Erythroblast (primary cell): ENCODE results near the gene TMEM209.

Experiments used
- DNase-seq, 2 experiments: peaks; one replicate each; lab custom pipeline; 2025; lab: John Stamatoyannopoulos, UW
- GATA1 ChIP-seq: IDR thresholded peaks from 2 replicates; pipeline ENCODE4 v1.6.1; 2011; ENCODE audit warnings: low read depth, mild to moderate bottlenecking, control low read depth, low read length, moderate library complexity
- POLR2A ChIP-seq: IDR thresholded peaks from 2 replicates; pipeline ENCODE4 v1.6.1; 2011; ENCODE audit warnings: mild to moderate bottlenecking, low read length

TMEM209 gene

DNA sequence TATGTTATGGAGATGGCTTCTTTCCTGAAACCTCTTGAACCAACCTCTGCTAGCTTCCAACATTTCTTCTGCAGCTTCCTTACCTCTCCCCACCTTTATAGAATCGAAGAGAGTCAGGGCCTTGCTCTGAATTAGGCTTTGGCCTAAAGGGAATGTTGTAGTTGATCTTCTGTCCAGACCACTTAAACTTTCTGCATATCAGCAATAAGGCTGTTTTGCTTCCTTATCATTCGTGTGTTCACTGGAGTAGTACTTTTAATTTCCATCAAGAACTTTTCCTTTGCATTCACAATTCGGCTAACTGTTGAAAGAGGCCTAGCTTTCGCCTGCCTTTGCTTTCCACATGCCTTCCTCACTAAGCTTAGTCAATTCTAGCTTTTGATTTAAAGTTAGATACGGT, 86.9 kb downstream of the TMEM209 start:
- TF ChIP-seq POLR2A: no peak
- no peak for TF ChIP-seq GATA1
- DNase-seq: no peak

DNA sequence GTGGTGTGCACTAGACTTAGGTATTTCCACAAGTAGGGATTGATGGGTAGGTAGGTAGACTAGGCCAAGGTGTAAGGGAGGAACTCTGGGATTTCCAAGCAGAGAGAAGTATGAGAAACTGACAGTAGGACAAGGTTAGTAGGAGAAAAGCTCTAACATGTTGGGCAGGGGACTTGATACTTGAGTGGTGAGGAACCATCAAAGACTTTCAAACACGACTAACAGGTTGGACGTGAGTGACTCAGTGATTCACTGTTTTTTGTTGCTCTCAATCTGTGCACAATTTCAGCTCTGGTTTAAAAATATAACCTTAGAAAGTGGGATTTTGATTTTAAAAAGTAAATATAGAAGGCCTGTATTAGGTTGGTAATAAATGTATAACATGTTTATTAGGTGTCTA, 90.4 kb downstream of the TMEM209 start:
- DNase-seq: no peak
- TF ChIP-seq GATA1 (no peak), POLR2A (no peak)
